Astrocyte (in vitro differentiated cells and primary cell): ENCODE results near the gene HTR3B. TPM values are rescaled to one million over a fixed set of nuclear protein-coding genes. Genes with fewer than 3 reads are reported as not detected.

Experiments
- DNase-seq: peaks from one replicate; pipeline ENCODE4 v3.0.0-alpha.2; 2010; ENCODE audit warnings: low read depth
- FAIRE-seq: peaks from 2 replicates; lab custom pipeline; 2011; peaks lifted over from hg19 to GRCh38; lab: Jason Lieb, UNC
- H2AFZ ChIP-seq: 2 replicates; pipeline ENCODE4 v1.6.0; 2012; ENCODE audit warnings: low read depth, low read length, inconsistent platforms
- H3K27ac ChIP-seq: 2 replicates; pipeline ENCODE4 v1.5.1; 2011; ENCODE audit warnings: low read depth, low read length, inconsistent platforms
- H3K27me3 ChIP-seq: 2 replicates; pipeline ENCODE4 v1.6.0; 2011; ENCODE audit warnings: low read length, inconsistent platforms; ENCODE audit not compliant: insufficient read depth
- H3K36me3 ChIP-seq: 2 replicates; pipeline ENCODE4 v1.5.1; 2011; ENCODE audit warnings: low read length, inconsistent platforms; ENCODE audit not compliant: insufficient read depth
- H3K4me1 ChIP-seq: 2 replicates; pipeline ENCODE4 v1.5.1; 2011; ENCODE audit warnings: low read length, inconsistent platforms; ENCODE audit not compliant: insufficient read depth
- H3K4me2 ChIP-seq: 2 replicates; pipeline ENCODE4 v1.6.0; 2012; ENCODE audit warnings: low read length, inconsistent platforms
- H3K4me3 ChIP-seq: 2 replicates; pipeline ENCODE4 v1.5.1; 2011; ENCODE audit warnings: low read depth, mild to moderate bottlenecking, low read length, inconsistent platforms; ENCODE audit not compliant: insufficient read depth
- H3K79me2 ChIP-seq: 2 replicates; pipeline ENCODE4 v1.6.0; 2012; ENCODE audit warnings: mild to moderate bottlenecking, low read length, inconsistent platforms; ENCODE audit not compliant: insufficient read depth
- H3K9ac ChIP-seq: 2 replicates; pipeline ENCODE4 v1.6.0; 2012; ENCODE audit warnings: mild to moderate bottlenecking, low read length, inconsistent platforms
- H3K9me3 ChIP-seq: 2 replicates; pipeline ENCODE4 v1.5.1; 2012; ENCODE audit warnings: low read depth, mild to moderate bottlenecking, low read length, inconsistent platforms; ENCODE audit not compliant: insufficient read depth
- H4K20me1 ChIP-seq: 2 replicates; pipeline ENCODE4 v1.6.0; 2012; ENCODE audit warnings: low read length, inconsistent platforms; ENCODE audit not compliant: insufficient read depth
- H3K27ac Mint-ChIP-seq: one replicate; pipeline ENCODE4 v1.8.0; 2021; ENCODE audit warnings: mild to moderate bottlenecking, mixed read lengths; ENCODE audit not compliant: unreplicated experiment
- H3K27me3 Mint-ChIP-seq: one replicate; pipeline ENCODE4 v1.8.0; 2021; ENCODE audit warnings: low read depth, mixed read lengths; ENCODE audit not compliant: unreplicated experiment
- H3K36me3 Mint-ChIP-seq: one replicate; pipeline ENCODE4 v1.8.0; 2021; ENCODE audit warnings: low read depth, mixed read lengths; ENCODE audit not compliant: unreplicated experiment
- H3K4me1 Mint-ChIP-seq: one replicate; pipeline ENCODE4 v1.8.0; 2021; ENCODE audit warnings: low read depth, mixed read lengths; ENCODE audit not compliant: unreplicated experiment
- H3K4me3 Mint-ChIP-seq: one replicate; pipeline ENCODE4 v1.8.0; 2021; ENCODE audit warnings: mild to moderate bottlenecking, moderate library complexity, mixed read lengths; ENCODE audit not compliant: unreplicated experiment
- H3K9me3 Mint-ChIP-seq: one replicate; pipeline ENCODE4 v1.8.0; 2021; ENCODE audit warnings: mild to moderate bottlenecking, mixed read lengths; ENCODE audit not compliant: unreplicated experiment
- CTCF ChIP-seq: IDR thresholded peaks from 2 replicates; pipeline ENCODE4 v1.5.1; 2011; ENCODE audit warnings: low read depth, mild to moderate bottlenecking, inconsistent platforms, low read length, moderate library complexity; ENCODE audit not compliant: insufficient read depth
- EZH2 ChIP-seq: IDR thresholded peaks from 2 replicates; pipeline ENCODE4 v1.6.1; 2012; ENCODE audit warnings: mild to moderate bottlenecking, low read length, inconsistent platforms; ENCODE audit not compliant: insufficient read depth
- total RNA-seq: library from RNA; stranded (reverse); gene quantifications from 2 replicates; pipeline ENCODE4 v1.2.1, GENCODE V29; 2021

HTR3B gene
- total RNA-seq, 1 donor from 2014 or later = not detected

GRCh38 chr11:113986351-113987140 is 82.0 kb downstream of the HTR3B start:
- H3K27ac Mint-ChIP-seq = no peak overlapping the region
- TF ChIP-seq CTCF (no peak), EZH2 (no peak)
- no peaks in the 10 kb centered on the region for H3K36me3 ChIP-seq
- no peaks in the 10 kb centered on the region for H3K9me3 Mint-ChIP-seq
- H3K27me3 ChIP-seq = no peaks in the 10 kb centered on the region
- no peak overlapping the region for H3K9ac ChIP-seq
- no peaks in the 10 kb centered on the region for H3K4me1 ChIP-seq
- H3K9me3 ChIP-seq = no peaks in the 10 kb centered on the region
- H3K4me2 ChIP-seq = no peak overlapping the region
- H3K36me3 Mint-ChIP-seq = no peaks in the 10 kb centered on the region
- no peaks in the 10 kb centered on the region for H4K20me1 ChIP-seq
- DNase-seq = no peak
- H3K27me3 Mint-ChIP-seq = peaks cover 42% of the 10 kb centered on the region
- no peak overlapping the region for H3K27ac ChIP-seq
- no peak overlapping the region for H3K4me3 Mint-ChIP-seq
- no peak for FAIRE-seq
- no peak overlapping the region for H2AFZ ChIP-seq
- H3K79me2 ChIP-seq = no peaks in the 10 kb centered on the region
- H3K4me3 ChIP-seq = no peak overlapping the region
- H3K4me1 Mint-ChIP-seq = no peaks in the 10 kb centered on the region

GRCh38 chr11:113989381-113989780 is 84.8 kb downstream of the HTR3B start:
- no peaks in the 10 kb centered on the region for H3K9me3 Mint-ChIP-seq
- DNase-seq (no peak), FAIRE-seq (no peak)
- H3K36me3 Mint-ChIP-seq = no peaks in the 10 kb centered on the region
- Histone ChIP-seq H3K79me2 (no peaks in the 10 kb centered on the region), H3K4me1 (no peaks in the 10 kb centered on the region), H4K20me1 (no peaks in the 10 kb centered on the region), H2AFZ (no peak overlapping the region), H3K4me2 (no peak overlapping the region), H3K4me3 (no peak overlapping the region), H3K36me3 (no peaks in the 10 kb centered on the region), H3K9ac (no peak overlapping the region), H3K9me3 (no peaks in the 10 kb centered on the region), H3K27ac (no peak overlapping the region), H3K27me3 (peaks cover 2% of the 10 kb centered on the region)
- H3K27me3 Mint-ChIP-seq = peaks cover 56% of the 10 kb centered on the region
- H3K4me1 Mint-ChIP-seq = no peaks in the 10 kb centered on the region
- H3K4me3 Mint-ChIP-seq = no peak overlapping the region
- H3K27ac Mint-ChIP-seq = no peak overlapping the region
- TF ChIP-seq EZH2 = no peak
- no peak for TF ChIP-seq CTCF

GRCh38 chr11:113989916-113990315 is 85.3 kb downstream of the HTR3B start:
- Mint-ChIP-seq H3K36me3 (no peaks in the 10 kb centered on the region), H3K4me3 (no peak overlapping the region), H3K9me3 (no peaks in the 10 kb centered on the region), H3K4me1 (no peaks in the 10 kb centered on the region), H3K27me3 (peaks cover 59% of the 10 kb centered on the region), H3K27ac (no peak overlapping the region)
- TF ChIP-seq CTCF = no peak
- no peak for TF ChIP-seq EZH2
- FAIRE-seq (no peak), DNase-seq (no peak)
- Histone ChIP-seq H3K27ac (no peak overlapping the region), H3K9ac (no peak overlapping the region), H3K9me3 (no peaks in the 10 kb centered on the region), H3K4me2 (no peak overlapping the region), H3K27me3 (peaks cover 5% of the 10 kb centered on the region), H2AFZ (no peak overlapping the region), H3K4me1 (no peaks in the 10 kb centered on the region), H3K36me3 (no peaks in the 10 kb centered on the region), H3K4me3 (no peak overlapping the region), H3K79me2 (no peaks in the 10 kb centered on the region), H4K20me1 (no peaks in the 10 kb centered on the region)
